MM.1S (cell line): ENCODE measurements around the gene PRIM1.

Experiments
- DNase-seq: peaks from one replicate; pipeline ENCODE4 v3.0.0-alpha.2; 2015
- H2AFZ ChIP-seq: fragments of 300-600 bp; sonication (generic); 2 replicates; pipeline ENCODE4 v1.6.0; 2016; ENCODE audit warnings: antibody characterized with exemption, low read length
- H3F3A ChIP-seq: fragments of 300-600 bp; sonication (generic); 2 replicates; pipeline ENCODE4 v1.6.1; 2016; ENCODE audit warnings: mild to moderate bottlenecking, antibody characterized with exemption, low read length, moderate library complexity, mixed read lengths; ENCODE audit not compliant: insufficient read depth
- H3K27ac ChIP-seq: fragments of 300-600 bp; sonication (generic); 2 replicates; pipeline ENCODE4 v1.5.1; 2016; ENCODE audit warnings: mild to moderate bottlenecking, low read length
- H3K27me3 ChIP-seq: fragments of 300-600 bp; sonication (generic); replicated peaks from 2 replicates; pipeline ENCODE4 v1.6.0; 2016; ENCODE audit warnings: low read length; ENCODE audit not compliant: insufficient read depth
- H3K36me3 ChIP-seq: fragments of 300-600 bp; sonication (generic); replicated peaks from 2 replicates; pipeline ENCODE4 v1.6.1; 2016; ENCODE audit warnings: mild to moderate bottlenecking, low read length, mixed read lengths; ENCODE audit not compliant: insufficient read depth
- H3K4me1 ChIP-seq: fragments of 300-600 bp; sonication (generic); 2 replicates; pipeline ENCODE4 v1.6.1; 2016; ENCODE audit warnings: low read length, mixed read lengths
- H3K4me2 ChIP-seq: fragments of 300-600 bp; sonication (generic); 2 replicates; pipeline ENCODE4 v1.6.0; 2016; ENCODE audit warnings: low read depth, low read length
- H3K4me3 ChIP-seq: fragments of 300-600 bp; sonication (generic); 2 replicates; pipeline ENCODE4 v1.5.1; 2016; ENCODE audit warnings: low read length, mixed read lengths
- H3K79me2 ChIP-seq: fragments of 300-600 bp; sonication (generic); 2 replicates; pipeline ENCODE4 v1.6.1; 2016; ENCODE audit warnings: mixed run types, low read length, mixed read lengths
- H3K9ac ChIP-seq: fragments of 300-600 bp; sonication (generic); 2 replicates; pipeline ENCODE4 v1.6.1; 2016; ENCODE audit warnings: low read length, mixed read lengths
- H3K9me2 ChIP-seq: fragments of 300-600 bp; sonication (generic); replicated peaks from 2 replicates; pipeline ENCODE4 v1.6.1; 2016; ENCODE audit warnings: mild to moderate bottlenecking, low read length, mixed read lengths; ENCODE audit not compliant: insufficient read depth
- H3K9me3 ChIP-seq: fragments of 300-600 bp; sonication (generic); replicated peaks from 2 replicates; pipeline ENCODE4 v1.6.1; 2016; ENCODE audit warnings: mild to moderate bottlenecking, low read length, mixed read lengths; ENCODE audit not compliant: insufficient read depth
- H4K20me1 ChIP-seq: fragments of 300-600 bp; sonication (generic); 2 replicates; pipeline ENCODE4 v1.6.1; 2016; ENCODE audit warnings: mild to moderate bottlenecking, low read length, moderate library complexity, mixed read lengths; ENCODE audit not compliant: insufficient read depth
- CTCF ChIP-seq: fragments of 300-600 bp; sonication (generic); IDR thresholded peaks from 2 replicates; pipeline ENCODE4 v1.5.1; 2016; ENCODE audit warnings: antibody characterized with exemption, low read length, mixed read lengths
- EZH2 ChIP-seq: fragments of 300-600 bp; sonication (generic); optimal IDR thresholded peaks from 2 replicates; pipeline ENCODE3; 2017; ENCODE audit warnings: low read depth, mild to moderate bottlenecking, antibody characterized with exemption, low read length, mixed read lengths
- EZH2phosphoT487 ChIP-seq: fragments of 300-600 bp; sonication (generic); IDR thresholded peaks from 2 replicates; pipeline ENCODE4 v1.6.1; 2018; ENCODE audit warnings: antibody characterized with exemption, low read length

Gene PRIM1

GRCh38 chr12:56719056-56719455, 33.1 kb downstream of the PRIM1 start:
- no peaks in the 10 kb centered on the region for H3K9me3 ChIP-seq
- no peak overlapping the region; the same call in 1 of the 2 replicates for H3K9ac ChIP-seq
- peak overlapping the region; percentile 75; the same call in 1 of the 2 replicates for H3K27ac ChIP-seq
- H2AFZ ChIP-seq = no peak overlapping the region
- no peaks in the 10 kb centered on the region; the same call in 1 of the 2 replicates for H3K36me3 ChIP-seq
- H3K79me2 ChIP-seq = peaks cover 98% of the 10 kb centered on the region
- H4K20me1 ChIP-seq = peaks cover 57% of the 10 kb centered on the region
- no peak overlapping the region for H3K4me3 ChIP-seq
- no peaks in the 10 kb centered on the region for H3K9me2 ChIP-seq
- peaks cover 85% of the 10 kb centered on the region for H3F3A ChIP-seq
- H3K4me2 ChIP-seq = peak overlapping the region; percentile 62; the same call in 1 of the 2 replicates
- peaks cover 85% of the 10 kb centered on the region for H3K4me1 ChIP-seq
- no peak for DNase-seq
- TF ChIP-seq EZH2phosphoT487 = no peak
- no peak for TF ChIP-seq EZH2
- no peak for TF ChIP-seq CTCF
- H3K27me3 ChIP-seq = no peaks in the 10 kb centered on the region

GRCh38 chr12:56718636-56719035, 33.5 kb downstream of the PRIM1 start:
- Histone ChIP-seq H3K9me2 (no peaks in the 10 kb centered on the region), H3K4me2 (peak overlapping the region; percentile 62; the same call in 1 of the 2 replicates), H3K27me3 (no peaks in the 10 kb centered on the region), H3K27ac (peak overlapping the region; percentile 75; the same call in 1 of the 2 replicates), H3F3A (peaks cover 85% of the 10 kb centered on the region), H4K20me1 (peaks cover 57% of the 10 kb centered on the region), H3K4me1 (peaks cover 89% of the 10 kb centered on the region), H2AFZ (no peak overlapping the region), H3K9me3 (no peaks in the 10 kb centered on the region), H3K36me3 (no peaks in the 10 kb centered on the region; the same call in 1 of the 2 replicates), H3K4me3 (no peak overlapping the region), H3K9ac (no peak overlapping the region), H3K79me2 (peaks cover 93% of the 10 kb centered on the region)
- no peak for DNase-seq
- TF ChIP-seq EZH2 (no peak), EZH2phosphoT487 (no peak), CTCF (no peak)

- H3K9ac ChIP-seq = no peak overlapping the region
- peaks cover 85% of the 10 kb centered on the region for H3F3A ChIP-seq
- H4K20me1 ChIP-seq = peaks cover 57% of the 10 kb centered on the region
- peaks cover 88% of the 10 kb centered on the region for H3K79me2 ChIP-seq
- no peaks in the 10 kb centered on the region for H3K9me2 ChIP-seq
- no peak overlapping the region for H3K4me2 ChIP-seq
- no peak overlapping the region for H2AFZ ChIP-seq
- no peaks in the 10 kb centered on the region for H3K27me3 ChIP-seq
- TF ChIP-seq EZH2 (no peak), EZH2phosphoT487 (no peak), CTCF (no peak)
- no peaks in the 10 kb centered on the region; the same call in 1 of the 2 replicates for H3K36me3 ChIP-seq
- peaks cover 92% of the 10 kb centered on the region for H3K4me1 ChIP-seq
- no peak for DNase-seq
- no peaks in the 10 kb centered on the region for H3K9me3 ChIP-seq
- H3K4me3 ChIP-seq = no peak overlapping the region
- peak overlapping the region; percentile 75; the same call in 1 of the 2 replicates for H3K27ac ChIP-seq
Measured at GRCh38 chr12:56718149-56718548, 34.0 kb downstream of the PRIM1 start.
